DLD1 (cell line): ENCODE results near the gene ADCY5.

ENCODE experiments used
- in situ Hi-C: cut with HindIII; loops from 2 replicates; pipeline ENCODE4 v1.10.0; 2017; ENCODE audit warnings: low sequenced_read_pairs

Gene ADCY5

GRCh38 chr3:123330441-123330991 is 118.4 kb downstream of the ADCY5 start:
- in situ Hi-C loops = no loop called here

GRCh38 chr3:123329636-123330340 is 119.1 kb downstream of the ADCY5 start:
- in situ Hi-C loops = no loop called here

- in situ Hi-C loops = no loop called here
Measured at GRCh38 chr3:123328851-123329635, 119.8 kb downstream of the ADCY5 start.

GRCh38 chr3:123327956-123328850 is 120.7 kb downstream of the ADCY5 start:
- in situ Hi-C loops = no loop called here

- in situ Hi-C loops = no loop called here
Measured at GRCh38 chr3:123327480-123327879, 121.4 kb downstream of the ADCY5 start.

- in situ Hi-C loops = no loop called here
Measured at GRCh38 chr3:123326531-123326930, 122.4 kb downstream of the ADCY5 start.

- in situ Hi-C loops = no loop called here
Measured at GRCh38 chr3:123325766-123326256, 123.1 kb downstream of the ADCY5 start.

GRCh38 chr3:123324880-123325765 is 123.8 kb downstream of the ADCY5 start:
- in situ Hi-C loops = no loop called here

- in situ Hi-C loops = no loop called here
Measured at GRCh38 chr3:123323781-123324180, 125.1 kb downstream of the ADCY5 start.

- in situ Hi-C loops = no loop called here
Measured at GRCh38 chr3:123322866-123323265, 126.0 kb downstream of the ADCY5 start.

- in situ Hi-C loops = no loop called here
Measured at GRCh38 chr3:123321806-123322205, 127.1 kb downstream of the ADCY5 start.

GRCh38 chr3:123320221-123320620 is 128.7 kb downstream of the ADCY5 start:
- in situ Hi-C loops = no loop called here

- in situ Hi-C loops = no loop called here
Measured at GRCh38 chr3:123319760-123320159, 129.1 kb downstream of the ADCY5 start.

- in situ Hi-C loops = no loop called here
Measured at GRCh38 chr3:123318374-123318773, 130.5 kb downstream of the ADCY5 start.

GRCh38 chr3:123317716-123318115 is 131.2 kb downstream of the ADCY5 start:
- in situ Hi-C loops = no loop called here

- in situ Hi-C loops = no loop called here
Measured at GRCh38 chr3:123315271-123315595, 133.7 kb downstream of the ADCY5 start.

- in situ Hi-C loops = no loop called here
Measured at GRCh38 chr3:123314359-123315270, 134.3 kb downstream of the ADCY5 start.

- in situ Hi-C loops = no loop called here
Measured at GRCh38 chr3:123313889-123314288, 135.0 kb downstream of the ADCY5 start.
